HepG2 (cell line): ENCODE measurements around the gene LRRIQ4. TPM values are rescaled to one million over a fixed set of nuclear protein-coding genes. Genes with fewer than 3 reads are reported as not detected.

Experiments
- ASH2L ChIP-seq: fragments of 300-600, 200-600 bp; sonication (generic); IDR thresholded peaks from 2 replicates; pipeline ENCODE4 v1.7.0; 2017; ENCODE audit warnings: low read depth, mild to moderate bottlenecking, moderate library complexity, mixed read lengths, low read length; ENCODE audit not compliant: insufficient read length
- CERS6 ChIP-seq: sonication (generic); formaldehyde crosslinking; IDR thresholded peaks from 2 replicates; pipeline ENCODE4 v1.5.0; 2020; ENCODE audit warnings: missing genetic modification reagents
- DRAP1 ChIP-seq: IDR thresholded peaks from 2 replicates; pipeline ENCODE4 v1.6.1; 2016; ENCODE audit warnings: missing genetic modification reagents, missing compliant biosample characterization
- FOXA3 ChIP-seq: IDR thresholded peaks from 2 replicates; pipeline ENCODE4 v1.6.1; 2016; ENCODE audit warnings: missing genetic modification reagents, missing compliant biosample characterization
- HMGXB3 ChIP-seq: sonication (generic); formaldehyde crosslinking; IDR thresholded peaks from 2 replicates; pipeline ENCODE4 v1.4.0; 2020; ENCODE audit warnings: missing genetic modification reagents, borderline replicate concordance
- HNF4A ChIP-seq: sonication (generic); formaldehyde crosslinking; IDR thresholded peaks from 2 replicates; pipeline ENCODE4 v1.4.0; 2020; ENCODE audit warnings: missing genetic modification reagents
- HNRNPLL ChIP-seq: fragments of 200-400 bp; formaldehyde crosslinking; IDR thresholded peaks from 2 replicates; pipeline ENCODE4 v1.6.1; 2017; ENCODE audit warnings: mild to moderate bottlenecking, low read depth, low read length; ENCODE audit not compliant: poor library complexity, severe bottlenecking
- IKZF1 ChIP-seq: fragments of 450-650 bp; IDR thresholded peaks from 2 replicates; pipeline ENCODE4 v1.7.1; 2016
- KDM5B ChIP-seq: sonication (generic); formaldehyde crosslinking; IDR thresholded peaks from 2 replicates; pipeline ENCODE4 v1.4.0; 2020; ENCODE audit warnings: missing genetic modification reagents, mild to moderate bottlenecking, borderline replicate concordance
- NR2C2 ChIP-seq: sonication (generic); formaldehyde crosslinking; IDR thresholded peaks from 2 replicates; pipeline ENCODE4 v1.4.0; 2020; ENCODE audit warnings: missing genetic modification reagents, mild to moderate bottlenecking, moderate library complexity, borderline replicate concordance
- TARDBP ChIP-seq: sonication (generic); formaldehyde crosslinking; IDR thresholded peaks from 2 replicates; pipeline ENCODE4 v1.8.0; 2022; ENCODE audit warnings: mild to moderate bottlenecking, missing genetic modification reagents
- TRIM24 ChIP-seq: sonication (generic); formaldehyde crosslinking; IDR thresholded peaks from 2 replicates; pipeline ENCODE4 v1.8.0; 2022; ENCODE audit warnings: mild to moderate bottlenecking, missing genetic modification reagents
- ZNF235 ChIP-seq: sonication (generic); formaldehyde crosslinking; IDR thresholded peaks from 2 replicates; pipeline ENCODE4 v1.8.1; 2023; ENCODE audit warnings: mild to moderate bottlenecking, missing genetic modification reagents, borderline replicate concordance
- ZNF432 ChIP-seq: sonication (generic); formaldehyde crosslinking; IDR thresholded peaks from 2 replicates; pipeline ENCODE4 v1.5.0; 2020; ENCODE audit warnings: missing genetic modification reagents, mild to moderate bottlenecking, borderline replicate concordance
- ZNF468 ChIP-seq: sonication (generic); formaldehyde crosslinking; IDR thresholded peaks from 2 replicates; pipeline ENCODE4 v1.8.0; 2022; ENCODE audit warnings: mild to moderate bottlenecking, moderate library complexity, missing genetic modification reagents
- ZNF839 ChIP-seq: sonication (generic); formaldehyde crosslinking; IDR thresholded peaks from 2 replicates; pipeline ENCODE4 v1.4.0; 2020; ENCODE audit warnings: missing genetic modification reagents, mild to moderate bottlenecking, borderline replicate concordance
- polyA plus RNA-seq, 8 experiments: library from polyadenylated mRNA; depleted of rRNA in 3 of 8; stranded (reverse) in 7 of 8; unstranded in 1 of 8; fragments of >200 nt; fragmentation: Illumina TruSeq in 4 of 8; extraction: Trizol in 4 of 8; gene quantifications; 2 replicates each; pipeline versions ENCODE4 v1.2.1 to v1.2.3, GENCODE V29; 2011 to 2016; ENCODE audit warnings: low read depth in 4 of 8, missing spikeins in 1 of 8, mixed read lengths in 1 of 8; ENCODE audit not compliant: insufficient read depth in 1 of 8
- total RNA-seq, 5 experiments: library from RNA; depleted of rRNA; stranded (reverse); fragments of >200 nt; fragmentation: Illumina TruSeq; extraction: Trizol; gene quantifications; 2 replicates each; pipeline ENCODE4 v1.2.3, GENCODE V29; 2016; ENCODE audit warnings: low read depth in 1 of 5
- TF ChIP-seq, protein P1 (sequence below): sonication (generic); formaldehyde crosslinking; IDR thresholded peaks from 2 replicates; pipeline ENCODE4 v1.5.0; 2020; ENCODE audit warnings: missing genetic modification reagents
- TF ChIP-seq, protein P2 (sequence below): sonication (generic); formaldehyde crosslinking; IDR thresholded peaks from 2 replicates; pipeline ENCODE4 v1.4.0; 2020; ENCODE audit warnings: missing genetic modification reagents, borderline replicate concordance

LRRIQ4 gene
- total and polyA plus RNA-seq, 2 of the 13 experiments (the other 11 are each of a cell fraction or from before 2014, with no cell fraction given): not detected

GRCh38 chr3:169772305-169772896, 40.3 kb upstream of the LRRIQ4 start (continued):
- TF ChIP-seq CERS6 (CRISPR knock-in tag): no peak
- TF ChIP-seq, protein P1, sequence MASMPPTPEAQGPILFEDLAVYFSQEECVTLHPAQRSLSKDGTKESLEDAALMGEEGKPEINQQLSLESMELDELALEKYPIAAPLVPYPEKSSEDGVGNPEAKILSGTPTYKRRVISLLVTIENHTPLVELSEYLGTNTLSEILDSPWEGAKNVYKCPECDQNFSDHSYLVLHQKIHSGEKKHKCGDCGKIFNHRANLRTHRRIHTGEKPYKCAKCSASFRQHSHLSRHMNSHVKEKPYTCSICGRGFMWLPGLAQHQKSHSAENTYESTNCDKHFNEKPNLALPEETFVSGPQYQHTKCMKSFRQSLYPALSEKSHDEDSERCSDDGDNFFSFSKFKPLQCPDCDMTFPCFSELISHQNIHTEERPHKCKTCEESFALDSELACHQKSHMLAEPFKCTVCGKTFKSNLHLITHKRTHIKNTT (CRISPR knock-in tag): no peak
- no peak for TF ChIP-seq TRIM24
- no peak for TF ChIP-seq ZNF468 (CRISPR knock-in tag)
- TF ChIP-seq KDM5B (CRISPR knock-in tag): no peak
- no peak for TF ChIP-seq HNRNPLL
- TF ChIP-seq NR2C2 (CRISPR knock-in tag): no peak
- TF ChIP-seq ZNF432: no peak
- TF ChIP-seq TARDBP (CRISPR knock-in tag): 0 out of 2 replicates have a peak, but pooled peaks have one; percentile 19
- no peak for TF ChIP-seq HNF4A (CRISPR knock-in tag)
- no peak for TF ChIP-seq ZNF235 (CRISPR knock-in tag)
- no peak for TF ChIP-seq DRAP1
- TF ChIP-seq, protein P2, sequence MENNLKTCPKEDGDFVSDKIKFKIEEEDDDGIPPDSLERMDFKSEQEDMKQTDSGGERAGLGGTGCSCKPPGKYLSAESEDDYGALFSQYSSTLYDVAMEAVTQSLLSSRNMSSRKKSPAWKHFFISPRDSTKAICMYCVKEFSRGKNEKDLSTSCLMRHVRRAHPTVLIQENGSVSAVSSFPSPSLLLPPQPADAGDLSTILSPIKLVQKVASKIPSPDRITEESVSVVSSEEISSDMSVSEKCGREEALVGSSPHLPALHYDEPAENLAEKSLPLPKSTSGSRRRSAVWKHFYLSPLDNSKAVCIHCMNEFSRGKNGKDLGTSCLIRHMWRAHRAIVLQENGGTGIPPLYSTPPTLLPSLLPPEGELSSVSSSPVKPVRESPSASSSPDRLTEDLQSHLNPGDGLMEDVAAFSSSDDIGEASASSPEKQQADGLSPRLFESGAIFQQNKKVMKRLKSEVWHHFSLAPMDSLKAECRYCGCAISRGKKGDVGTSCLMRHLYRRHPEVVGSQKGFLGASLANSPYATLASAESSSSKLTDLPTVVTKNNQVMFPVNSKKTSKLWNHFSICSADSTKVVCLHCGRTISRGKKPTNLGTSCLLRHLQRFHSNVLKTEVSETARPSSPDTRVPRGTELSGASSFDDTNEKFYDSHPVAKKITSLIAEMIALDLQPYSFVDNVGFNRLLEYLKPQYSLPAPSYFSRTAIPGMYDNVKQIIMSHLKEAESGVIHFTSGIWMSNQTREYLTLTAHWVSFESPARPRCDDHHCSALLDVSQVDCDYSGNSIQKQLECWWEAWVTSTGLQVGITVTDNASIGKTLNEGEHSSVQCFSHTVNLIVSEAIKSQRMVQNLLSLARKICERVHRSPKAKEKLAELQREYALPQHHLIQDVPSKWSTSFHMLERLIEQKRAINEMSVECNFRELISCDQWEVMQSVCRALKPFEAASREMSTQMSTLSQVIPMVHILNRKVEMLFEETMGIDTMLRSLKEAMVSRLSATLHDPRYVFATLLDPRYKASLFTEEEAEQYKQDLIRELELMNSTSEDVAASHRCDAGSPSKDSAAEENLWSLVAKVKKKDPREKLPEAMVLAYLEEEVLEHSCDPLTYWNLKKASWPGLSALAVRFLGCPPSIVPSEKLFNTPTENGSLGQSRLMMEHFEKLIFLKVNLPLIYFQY (CRISPR knock-in tag): no peak
- TF ChIP-seq FOXA3 (CRISPR knock-in tag): no peak
- TF ChIP-seq ASH2L: peak; percentile 58
- 0 out of 2 replicates have a peak, but pooled peaks have one; percentile 14 for TF ChIP-seq HMGXB3 (CRISPR knock-in tag)
- TF ChIP-seq ZNF839 (CRISPR knock-in tag): no peak
- TF ChIP-seq IKZF1: no peak
